GM21717 (cell line): ENCODE data around the gene PCNX1.

ENCODE experiments used
- ATAC-seq: cut with Tn5 transposase; IDR thresholded peaks from one replicate; pipeline ENCODE4 v1.9.1; 2021; ENCODE audit warnings: mild to moderate bottlenecking, moderate library complexity; ENCODE audit not compliant: unreplicated experiment

The PCNX1 gene

DNA sequence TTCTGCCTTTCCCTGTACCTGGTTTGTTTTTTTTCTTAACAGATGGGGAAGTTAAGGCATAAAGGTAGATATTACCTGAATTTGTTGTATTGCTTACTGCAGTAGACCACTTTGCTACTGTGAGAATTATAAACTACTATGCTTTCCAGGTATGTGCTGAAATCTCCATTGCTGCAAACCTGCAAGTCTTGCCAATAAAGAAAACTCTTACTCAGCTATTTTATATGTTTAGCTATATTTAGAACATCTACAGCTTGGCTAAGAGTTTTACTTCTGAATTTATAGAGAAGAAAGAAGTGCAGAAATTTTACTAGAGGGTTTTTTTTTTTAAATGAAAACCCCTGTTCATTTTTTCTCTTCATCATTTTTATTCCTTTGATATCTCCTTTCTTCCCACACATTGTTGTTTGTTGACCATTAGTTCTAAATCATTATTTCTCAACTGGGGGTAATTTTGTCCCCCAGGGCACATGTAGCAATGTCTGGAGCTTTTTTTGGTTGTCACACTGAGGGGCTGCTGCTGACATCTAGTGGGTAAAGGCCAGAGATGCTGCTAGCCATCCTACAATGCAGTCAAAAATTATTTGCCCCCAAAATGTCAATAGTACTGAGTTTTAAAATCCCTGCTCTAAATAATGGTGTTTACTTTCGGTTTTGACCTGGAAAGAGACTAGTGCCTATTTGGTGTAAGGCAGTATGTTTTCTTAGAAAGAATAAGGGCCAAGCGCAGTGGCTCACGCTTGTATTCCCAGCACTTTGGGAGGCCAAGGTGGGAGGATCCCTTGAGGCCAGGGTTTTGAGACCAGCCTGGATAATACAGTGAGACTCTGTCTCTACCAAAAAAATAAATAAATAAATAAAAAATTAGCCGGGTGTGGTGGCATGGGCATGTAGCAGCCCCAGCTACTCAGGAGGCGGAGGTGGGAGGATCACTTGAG is 48.6 kb downstream of the PCNX1 start:
- no peak for ATAC-seq

GRCh38 chr14:70956511-70956910 is 49.3 kb downstream of the PCNX1 start:
- ATAC-seq: no peak

- ATAC-seq: no peak
Observed at GRCh38 chr14:70957710-70958109, 50.5 kb downstream of the PCNX1 start.

DNA sequence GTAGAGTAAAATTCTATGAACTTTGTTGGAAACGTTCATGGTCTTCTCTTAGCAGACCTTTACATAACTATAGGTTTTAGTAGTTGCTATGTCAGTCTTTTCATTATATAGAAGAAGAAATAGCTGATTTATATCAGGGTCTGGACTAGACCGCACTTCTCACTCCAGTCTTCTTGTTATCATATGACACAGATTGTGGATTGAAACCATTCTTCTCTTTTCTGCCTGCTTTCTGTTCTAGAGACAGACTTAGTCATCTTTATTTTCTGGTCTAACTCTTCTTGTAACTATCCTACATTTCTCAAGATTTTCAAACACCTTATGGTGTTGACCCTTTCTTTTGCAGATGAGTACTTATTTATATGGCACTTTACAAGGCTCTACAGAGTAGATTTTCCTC is 55.7 kb downstream of the PCNX1 start:
- ATAC-seq: no peak

- no peak for ATAC-seq
Observed at GRCh38 chr14:70964492-70964891, 57.2 kb downstream of the PCNX1 start.

GRCh38 chr14:70971560-70971959 is 64.3 kb downstream of the PCNX1 start:
- ATAC-seq: no peak

DNA sequence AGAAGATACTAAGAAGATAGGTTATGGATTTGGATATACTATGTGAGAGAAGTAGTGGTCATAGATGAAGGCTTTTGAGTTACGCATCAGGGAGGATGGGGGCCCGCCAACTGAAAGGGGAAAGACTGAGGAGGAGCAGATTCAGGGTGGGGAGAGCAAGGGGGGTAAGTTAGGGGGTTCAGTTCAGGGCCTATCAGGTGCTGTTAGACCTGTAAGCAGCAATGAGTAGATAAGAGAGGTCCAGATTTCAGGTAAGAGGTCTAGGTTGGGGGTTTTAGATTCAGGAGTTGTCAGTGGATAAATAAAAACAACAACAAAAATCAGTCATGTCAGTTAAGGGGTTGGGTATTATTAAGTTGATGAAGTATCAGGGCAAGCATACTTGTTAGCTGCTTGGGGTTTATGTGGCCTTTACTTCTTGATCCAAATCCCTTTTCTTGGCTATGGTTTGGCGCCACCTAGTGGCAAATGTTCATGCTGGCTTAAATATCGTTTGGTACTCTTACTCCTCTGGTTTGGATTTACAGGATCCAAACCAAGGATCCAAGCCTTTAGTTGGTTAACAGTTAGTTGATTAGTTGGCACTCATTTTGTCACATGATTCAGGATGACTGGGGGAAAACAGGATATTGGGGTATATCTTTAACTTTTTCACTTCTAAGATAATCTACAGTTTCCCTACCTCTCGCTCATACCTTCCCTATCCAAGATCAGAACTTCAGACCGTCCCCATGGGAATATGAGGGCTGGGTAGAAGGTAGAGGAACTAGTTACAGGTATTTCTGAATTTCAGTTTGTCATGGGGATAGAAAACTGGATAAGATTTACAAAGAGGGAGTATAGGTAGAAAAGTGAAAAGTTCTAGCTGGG is 65.1 kb downstream of the PCNX1 start:
- no peak for ATAC-seq

GRCh38 chr14:70976591-70976990 is 69.3 kb downstream of the PCNX1 start:
- no peak for ATAC-seq

- no peak for ATAC-seq
Observed at GRCh38 chr14:70981000-70981952, 74.0 kb downstream of the PCNX1 start.

DNA sequence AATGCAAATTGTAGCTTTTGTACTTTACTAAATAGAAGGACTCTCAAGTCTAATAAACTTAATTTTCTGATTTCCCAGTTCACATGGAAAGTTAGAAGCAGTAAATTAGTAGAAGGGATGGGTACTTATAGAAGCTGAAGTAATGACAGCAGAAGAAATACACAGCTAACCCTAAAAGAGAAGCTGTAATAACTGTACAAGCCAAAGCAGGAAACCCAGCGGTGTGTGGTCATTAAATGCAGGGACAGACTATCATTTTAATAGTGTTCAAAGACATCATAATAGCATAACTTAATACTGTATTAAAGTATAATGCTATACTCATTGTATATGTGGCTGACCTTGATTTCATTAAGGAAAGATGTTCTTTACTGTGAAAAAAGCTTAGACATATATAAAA is 74.9 kb downstream of the PCNX1 start:
- no peak for ATAC-seq

DNA sequence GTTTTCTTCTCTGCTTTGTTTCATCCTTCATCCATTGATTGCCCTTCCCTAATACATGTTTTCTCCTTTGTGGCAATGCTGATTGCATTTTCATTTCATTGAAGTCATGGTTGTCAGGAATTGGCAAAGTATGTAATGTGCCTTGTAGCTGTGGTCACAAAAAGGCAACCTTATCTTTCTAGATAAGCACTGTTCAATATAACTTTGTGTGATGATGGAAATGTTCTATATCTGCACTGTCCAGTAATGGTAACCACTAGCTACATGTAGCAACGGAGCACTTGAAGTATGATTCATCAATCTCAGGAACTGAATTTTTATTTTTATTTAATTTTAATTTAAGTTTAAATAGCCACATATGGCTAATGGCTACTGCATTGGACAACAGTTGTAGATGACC is 79.8 kb downstream of the PCNX1 start:
- no peak for ATAC-seq

DNA sequence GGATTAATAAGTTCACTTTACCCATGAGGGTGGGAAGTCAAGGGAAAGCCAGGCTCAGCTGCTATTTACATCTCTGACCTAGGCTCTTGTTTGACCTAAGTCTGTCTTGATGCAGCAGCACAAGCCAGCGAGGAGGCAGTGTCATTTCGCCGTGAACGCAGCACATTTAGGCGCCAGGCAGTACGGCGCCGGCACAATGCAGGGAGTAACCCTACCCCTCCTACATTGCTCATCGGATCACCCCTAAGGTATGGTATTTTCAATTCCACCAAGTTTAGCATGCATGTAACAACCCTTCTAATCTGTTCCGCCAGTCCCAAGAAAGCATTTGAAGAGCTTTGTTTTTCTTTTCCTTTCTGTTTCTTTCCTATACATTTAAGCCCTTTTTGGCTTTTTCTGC is 81.2 kb downstream of the PCNX1 start:
- no peak for ATAC-seq

DNA sequence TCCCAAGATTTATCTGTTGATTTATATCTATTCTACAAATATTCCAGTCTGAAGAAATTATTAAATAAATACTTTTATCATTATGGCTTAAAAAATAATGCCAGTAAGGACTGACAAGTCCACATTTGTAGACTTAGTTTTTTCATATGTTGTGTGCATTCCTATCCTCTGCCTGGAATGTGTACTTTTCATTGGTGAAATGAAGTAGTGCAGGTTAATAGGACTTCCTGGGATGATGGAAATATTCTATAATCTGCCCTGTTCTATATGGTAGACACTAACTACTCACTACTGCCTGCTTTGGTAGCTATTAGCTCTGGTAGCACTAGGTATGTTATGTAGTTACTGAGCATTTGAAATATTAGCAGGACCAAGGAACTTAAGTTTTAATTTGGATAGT is 86.7 kb downstream of the PCNX1 start:
- ATAC-seq: no peak

GRCh38 chr14:70995211-70995610 is 88.0 kb downstream of the PCNX1 start:
- ATAC-seq: no peak

DNA sequence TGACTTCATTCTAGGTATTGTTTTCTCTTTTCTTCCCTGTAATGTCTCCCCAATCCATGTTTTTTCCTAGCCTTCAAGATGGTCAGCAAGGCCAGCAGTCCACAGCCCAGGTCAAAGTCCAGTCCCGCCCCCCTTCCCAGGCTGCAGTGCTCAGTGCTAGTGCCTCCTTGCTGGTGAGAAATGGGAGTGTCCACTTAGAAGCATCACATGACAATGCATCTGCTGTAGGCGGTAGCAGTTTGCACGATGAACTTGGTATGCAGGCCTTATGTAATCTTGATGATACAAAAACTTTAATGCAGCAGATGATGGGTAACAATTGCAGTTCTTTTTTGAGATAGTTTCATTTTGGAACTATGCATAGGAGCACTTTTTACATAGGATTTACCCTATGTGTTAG is 88.4 kb downstream of the PCNX1 start:
- ATAC-seq: no peak

GRCh38 chr14:70999117-70999516 is 91.9 kb downstream of the PCNX1 start:
- ATAC-seq: no peak

DNA sequence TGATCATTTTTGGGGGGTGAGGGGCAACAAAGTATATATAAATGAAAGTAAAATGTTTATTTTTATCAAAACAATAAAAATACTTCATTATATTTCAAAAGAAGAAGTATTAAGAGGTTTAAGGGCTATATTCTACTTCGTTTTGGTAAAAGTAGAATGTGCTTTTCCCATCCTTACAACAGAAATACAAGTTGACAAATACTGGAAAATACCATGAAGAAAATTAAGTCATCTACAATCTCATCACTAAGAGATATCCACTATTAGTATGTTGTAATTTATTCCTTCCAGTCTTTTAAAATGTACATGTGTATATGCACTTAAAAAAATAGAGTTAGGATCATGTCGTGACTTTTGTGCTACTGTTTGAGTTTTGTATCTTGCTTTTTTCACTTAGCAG is 92.8 kb downstream of the PCNX1 start:
- ATAC-seq: no peak

DNA sequence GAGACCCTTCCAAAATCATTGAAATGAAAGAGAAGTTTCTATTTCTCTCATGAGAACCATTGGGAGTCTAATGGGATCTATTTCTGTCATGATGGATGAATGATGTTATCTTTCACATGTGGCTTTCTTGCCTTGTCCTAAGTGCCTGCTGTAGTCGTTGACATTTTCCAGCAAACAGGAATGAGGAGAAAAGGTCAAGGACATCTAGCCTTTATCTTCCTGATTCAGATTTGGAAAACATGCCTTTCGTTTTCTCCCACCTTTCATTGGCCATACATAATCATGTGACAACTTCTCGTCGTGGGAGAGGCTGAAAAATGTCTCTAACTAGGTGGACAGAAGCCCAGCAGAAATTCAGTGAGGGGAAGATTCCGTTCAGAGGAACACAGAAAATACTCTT is 94.5 kb downstream of the PCNX1 start:
- ATAC-seq: no peak

DNA sequence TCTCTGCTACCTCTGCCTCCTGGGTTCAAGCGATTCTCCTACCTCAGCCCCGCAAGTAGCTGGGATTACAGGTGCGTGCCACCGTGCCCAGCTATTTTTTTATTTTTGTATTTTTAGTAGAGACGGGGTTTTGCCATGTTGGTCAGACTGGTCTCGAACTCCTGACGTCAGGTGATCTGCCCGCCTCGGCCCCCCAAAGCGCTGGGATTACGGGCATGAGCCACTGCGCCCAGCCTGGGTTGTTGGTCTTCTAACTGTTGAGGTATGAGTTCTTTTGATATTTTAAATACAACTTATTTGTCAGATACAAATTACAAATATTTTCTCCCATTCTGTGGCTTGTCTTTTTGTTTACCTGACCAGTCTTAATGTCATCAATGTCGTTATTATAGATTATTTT is 95.9 kb downstream of the PCNX1 start:
- no peak for ATAC-seq

- no peak for ATAC-seq
Observed at GRCh38 chr14:71004481-71004880, 97.2 kb downstream of the PCNX1 start.

DNA sequence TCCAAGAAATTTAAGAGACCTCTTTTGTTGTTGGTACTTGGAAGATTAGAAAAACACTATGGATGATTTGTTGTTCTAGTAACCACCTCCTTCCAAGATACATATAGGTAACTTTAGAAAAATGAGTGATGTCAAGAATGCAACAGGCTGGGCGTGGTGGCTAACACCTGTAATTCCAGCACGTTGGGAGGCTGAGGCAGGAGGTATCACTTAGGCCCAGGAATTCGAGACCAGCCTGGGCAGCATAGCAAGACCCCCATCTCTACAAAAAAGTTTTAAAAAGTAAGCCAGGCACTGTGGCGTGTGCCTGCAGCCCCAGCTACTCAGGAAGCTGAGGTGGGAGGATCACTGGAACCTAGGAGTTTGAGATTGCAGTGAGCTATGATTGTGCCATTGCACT is 97.8 kb downstream of the PCNX1 start:
- no peak for ATAC-seq
